ENCODE results near the gene TLR4. TPM values are rescaled to one million over a fixed set of nuclear protein-coding genes. Genes with fewer than 3 reads are reported as not detected.

The TLR4 gene
- total RNA-seq, 1 experiment from 2014 or later = 0.11 TPM

- no peak for DNase-seq (ENCODE audit: low read depth)
These were observed 40.7 kb downstream of the TLR4 start for GRCh38 chr9:117744856-117745389.

- no peak for DNase-seq (ENCODE audit: low read depth)
These were observed 41.4 kb downstream of the TLR4 start for GRCh38 chr9:117745598-117745997.

- no peak for DNase-seq (ENCODE audit: low read depth)
These were observed 42.1 kb downstream of the TLR4 start for GRCh38 chr9:117746263-117746662.

- DNase-seq (ENCODE audit: low read depth) = no peak
These were observed 43.3 kb downstream of the TLR4 start for GRCh38 chr9:117747386-117747970.

GRCh38 chr9:117750401-117750800, 46.2 kb downstream of the TLR4 start:
- no peak for DNase-seq (ENCODE audit: low read depth)

GRCh38 chr9:117752894-117753293, 48.7 kb downstream of the TLR4 start:
- no peak for DNase-seq (ENCODE audit: low read depth)

- DNase-seq (ENCODE audit: low read depth) = no peak
These were observed 53.5 kb downstream of the TLR4 start for GRCh38 chr9:117757561-117758190.

- DNase-seq (ENCODE audit: low read depth) = no peak
These were observed 59.1 kb downstream of the TLR4 start for GRCh38 chr9:117763314-117763713.

- DNase-seq (ENCODE audit: low read depth) = no peak
These were observed 64.7 kb downstream of the TLR4 start for GRCh38 chr9:117768750-117769395.

GRCh38 chr9:117771136-117771535, 66.9 kb downstream of the TLR4 start:
- DNase-seq (ENCODE audit: low read depth) = no peak

GRCh38 chr9:117772960-117773359, 68.8 kb downstream of the TLR4 start:
- no peak for DNase-seq (ENCODE audit: low read depth)

All from Daoy (cell line).